ENCODE measurements around the gene GTSF1L. TPM values are rescaled to one million over a fixed set of nuclear protein-coding genes. Genes with fewer than 3 reads are reported as not detected.

Gene GTSF1L
- total RNA-seq, 1 donor, result not detected

GRCh38 chr20:43721429-43722152 is 5.2 kb downstream of the GTSF1L start:
- DNase-seq (ENCODE audit: insufficient read length, low spot score, missing footprints), result no peak
- TF ChIP-seq CTCF (IDR thresholded peaks at IDR 0.05; ENCODE audit: extremely low read depth, low read depth, low read length), result no peak
- H2AFZ ChIP-seq (ENCODE audit: low read length), result peak overlapping the region; percentile 10

GRCh38 chr20:43721097-43721428 is 5.7 kb downstream of the GTSF1L start:
- Histone ChIP-seq H3K79me2 (ENCODE audit: insufficient read depth, low read length) (no peaks in the 10 kb centered on the region), H3K4me2 (ENCODE audit: insufficient read depth, low read length) (no peak overlapping the region), H3K27ac (ENCODE audit: low read depth, low read length) (no peak overlapping the region), H3K27me3 (ENCODE audit: insufficient read depth, low read length) (no peaks in the 10 kb centered on the region), H3K9me3 (ENCODE audit: low read depth, low read length) (no peaks in the 10 kb centered on the region), H4K20me1 (ENCODE audit: insufficient read depth, low read length) (no peaks in the 10 kb centered on the region), H3K4me1 (ENCODE audit: insufficient read depth, low read length) (no peaks in the 10 kb centered on the region), H3K36me3 (ENCODE audit: insufficient read depth, low read length) (no peaks in the 10 kb centered on the region), H3K4me3 (ENCODE audit: insufficient read depth, low read length) (no peak overlapping the region), H2AFZ (ENCODE audit: low read length) (no peak overlapping the region)
- TF ChIP-seq CTCF (IDR thresholded peaks at IDR 0.05; ENCODE audit: extremely low read depth, low read depth, low read length), result no peak
- DNase-seq (ENCODE audit: insufficient read length, low spot score, missing footprints), result no peak

More at GRCh38 chr20:43721429-43722152, 5.2 kb downstream of the GTSF1L start:
- Histone ChIP-seq H3K9me3 (ENCODE audit: low read depth, low read length) (no peaks in the 10 kb centered on the region), H3K4me2 (ENCODE audit: insufficient read depth, low read length) (no peak overlapping the region), H3K79me2 (ENCODE audit: insufficient read depth, low read length) (no peaks in the 10 kb centered on the region), H3K4me3 (ENCODE audit: insufficient read depth, low read length) (no peak overlapping the region), H3K27ac (ENCODE audit: low read depth, low read length) (no peak overlapping the region), H4K20me1 (ENCODE audit: insufficient read depth, low read length) (no peaks in the 10 kb centered on the region), H3K27me3 (ENCODE audit: insufficient read depth, low read length) (no peaks in the 10 kb centered on the region), H3K36me3 (ENCODE audit: insufficient read depth, low read length) (no peaks in the 10 kb centered on the region), H3K4me1 (ENCODE audit: insufficient read depth, low read length) (peaks cover 1% of the 10 kb centered on the region)

- Histone ChIP-seq H3K4me1 (ENCODE audit: insufficient read depth, low read length) (no peaks in the 10 kb centered on the region), H3K36me3 (ENCODE audit: insufficient read depth, low read length) (no peaks in the 10 kb centered on the region), H3K4me3 (ENCODE audit: insufficient read depth, low read length) (no peak overlapping the region), H3K79me2 (ENCODE audit: insufficient read depth, low read length) (no peaks in the 10 kb centered on the region), H3K27ac (ENCODE audit: low read depth, low read length) (no peak overlapping the region), H4K20me1 (ENCODE audit: insufficient read depth, low read length) (no peaks in the 10 kb centered on the region), H3K9me3 (ENCODE audit: low read depth, low read length) (no peaks in the 10 kb centered on the region), H2AFZ (ENCODE audit: low read length) (no peak overlapping the region), H3K27me3 (ENCODE audit: insufficient read depth, low read length) (no peaks in the 10 kb centered on the region), H3K4me2 (ENCODE audit: insufficient read depth, low read length) (no peak overlapping the region)
- no peak for DNase-seq (ENCODE audit: insufficient read length, low spot score, missing footprints)
- no peak for TF ChIP-seq CTCF (IDR thresholded peaks at IDR 0.05; ENCODE audit: extremely low read depth, low read depth, low read length)
Measured at GRCh38 chr20:43720007-43720406, 6.8 kb downstream of the GTSF1L start.

GRCh38 chr20:43717616-43717995 is 9.2 kb downstream of the GTSF1L start:
- Histone ChIP-seq H3K4me2 (ENCODE audit: insufficient read depth, low read length) (no peak overlapping the region), H3K4me3 (ENCODE audit: insufficient read depth, low read length) (no peak overlapping the region), H3K9me3 (ENCODE audit: low read depth, low read length) (no peaks in the 10 kb centered on the region), H3K36me3 (ENCODE audit: insufficient read depth, low read length) (no peaks in the 10 kb centered on the region), H3K27me3 (ENCODE audit: insufficient read depth, low read length) (no peaks in the 10 kb centered on the region), H3K4me1 (ENCODE audit: insufficient read depth, low read length) (no peaks in the 10 kb centered on the region), H3K79me2 (ENCODE audit: insufficient read depth, low read length) (no peaks in the 10 kb centered on the region), H4K20me1 (ENCODE audit: insufficient read depth, low read length) (no peaks in the 10 kb centered on the region), H3K27ac (ENCODE audit: low read depth, low read length) (no peak overlapping the region), H2AFZ (ENCODE audit: low read length) (no peak overlapping the region)
- DNase-seq (ENCODE audit: insufficient read length, low spot score, missing footprints), result no peak
- TF ChIP-seq CTCF (IDR thresholded peaks at IDR 0.05; ENCODE audit: extremely low read depth, low read depth, low read length), result no peak

All from osteoblast (primary cell).